Amniotic epithelial cell (primary cell): ENCODE results near the gene EEF1AKMT3.

Experiments
- DNase-seq: peaks from one replicate; pipeline ENCODE4 v3.0.0-alpha.2; 2010; ENCODE audit warnings: low read depth

The EEF1AKMT3 gene

GRCh38 chr12:57783861-57784260, 11.4 kb downstream of the EEF1AKMT3 start:
- no peak for DNase-seq

- DNase-seq = peak; percentile 93
Observed at GRCh38 chr12:57793920-57794319, 21.5 kb downstream of the EEF1AKMT3 start.

- no peak for DNase-seq
Observed at GRCh38 chr12:57795354-57795753, 22.9 kb downstream of the EEF1AKMT3 start.

DNA sequence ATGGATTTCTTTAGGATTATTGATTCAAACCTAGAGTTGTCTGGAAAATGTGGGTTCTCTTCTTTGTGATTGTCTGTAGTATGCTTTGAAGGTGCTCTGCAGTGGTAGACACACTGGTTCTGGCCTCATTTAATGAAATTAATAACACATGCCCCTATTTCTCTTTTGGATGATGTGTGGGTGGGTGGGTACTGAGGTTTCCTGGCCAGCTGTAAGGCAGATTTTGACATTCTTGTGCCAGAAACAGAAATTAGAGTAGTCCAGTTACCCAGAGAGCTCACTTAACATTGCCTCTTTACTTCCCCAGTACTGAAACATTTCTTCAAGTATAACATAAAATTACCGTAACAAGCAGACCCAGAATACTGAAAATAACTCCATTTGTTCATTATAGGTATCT, 24.6 kb downstream of the EEF1AKMT3 start:
- no peak for DNase-seq

- DNase-seq = no peak
Observed at GRCh38 chr12:57797933-57798332, 25.5 kb downstream of the EEF1AKMT3 start.

DNA sequence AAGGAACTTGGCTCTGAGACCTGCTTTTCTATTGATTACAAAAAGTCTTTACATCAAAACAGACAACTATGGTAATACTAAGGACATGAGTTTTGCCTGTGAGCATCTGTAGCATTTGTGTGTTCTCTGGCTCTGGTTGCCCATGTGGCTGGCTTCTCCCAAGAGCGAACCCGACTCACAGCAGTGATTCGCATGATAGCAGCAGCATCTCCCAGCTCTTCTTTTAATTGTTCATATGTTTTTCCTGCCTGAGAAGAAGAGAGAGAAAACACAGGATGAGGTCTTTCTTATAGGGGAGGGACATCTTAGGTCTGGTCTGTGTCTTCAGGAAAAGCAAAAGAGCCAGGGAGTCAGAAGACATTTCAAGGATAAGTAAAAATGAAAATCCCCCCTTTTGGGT, 28.6 kb downstream of the EEF1AKMT3 start:
- DNase-seq = no peak

DNA sequence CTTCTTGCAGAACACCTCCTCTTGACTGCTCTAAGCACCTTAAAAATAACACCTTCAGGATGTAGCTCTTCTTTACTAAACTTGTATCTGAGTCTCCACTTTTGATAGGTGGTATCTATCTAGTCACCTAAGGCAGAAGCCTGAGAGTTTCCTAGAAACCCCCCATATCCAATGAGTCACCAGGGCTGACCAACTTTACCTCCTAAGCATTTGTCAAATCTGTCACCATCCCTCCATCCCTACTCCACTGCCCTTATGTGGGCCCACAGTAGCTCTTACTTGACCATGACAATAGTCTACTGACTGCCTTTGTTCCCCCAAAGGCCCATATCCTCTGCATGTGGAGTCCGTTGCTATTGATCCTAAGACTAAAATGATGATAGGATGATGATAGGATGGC, 30.2 kb downstream of the EEF1AKMT3 start:
- DNase-seq = no peak

GRCh38 chr12:57803319-57803893, 31.0 kb downstream of the EEF1AKMT3 start:
- peak; percentile 43 for DNase-seq

DNA sequence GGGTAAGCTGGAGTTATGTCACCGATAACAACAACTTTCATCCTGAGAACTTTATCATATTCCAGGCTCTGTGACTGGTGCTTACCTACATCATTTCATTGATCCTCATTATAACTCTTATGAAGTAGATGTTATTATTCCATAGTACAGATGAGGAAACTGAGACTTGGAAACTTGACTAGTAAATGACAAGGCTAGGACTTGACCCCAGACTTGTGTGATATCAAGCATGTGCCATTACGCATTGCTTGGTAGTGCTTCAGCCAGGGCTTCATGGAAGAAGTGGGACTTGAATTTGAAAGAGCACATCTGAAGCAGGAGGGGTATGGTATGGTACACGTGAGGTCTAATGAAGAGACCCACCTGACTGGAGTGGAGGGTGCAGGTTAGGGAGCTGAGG, 34.3 kb downstream of the EEF1AKMT3 start:
- no peak for DNase-seq

GRCh38 chr12:57807285-57807684, 34.9 kb downstream of the EEF1AKMT3 start:
- DNase-seq = no peak

GRCh38 chr12:57808351-57808750, 35.9 kb downstream of the EEF1AKMT3 start:
- DNase-seq = no peak

- DNase-seq = no peak
Observed at GRCh38 chr12:57809425-57809824, 37.0 kb downstream of the EEF1AKMT3 start.

- DNase-seq = peak; percentile 70
Observed at GRCh38 chr12:57810450-57810849, 38.0 kb downstream of the EEF1AKMT3 start.

DNA sequence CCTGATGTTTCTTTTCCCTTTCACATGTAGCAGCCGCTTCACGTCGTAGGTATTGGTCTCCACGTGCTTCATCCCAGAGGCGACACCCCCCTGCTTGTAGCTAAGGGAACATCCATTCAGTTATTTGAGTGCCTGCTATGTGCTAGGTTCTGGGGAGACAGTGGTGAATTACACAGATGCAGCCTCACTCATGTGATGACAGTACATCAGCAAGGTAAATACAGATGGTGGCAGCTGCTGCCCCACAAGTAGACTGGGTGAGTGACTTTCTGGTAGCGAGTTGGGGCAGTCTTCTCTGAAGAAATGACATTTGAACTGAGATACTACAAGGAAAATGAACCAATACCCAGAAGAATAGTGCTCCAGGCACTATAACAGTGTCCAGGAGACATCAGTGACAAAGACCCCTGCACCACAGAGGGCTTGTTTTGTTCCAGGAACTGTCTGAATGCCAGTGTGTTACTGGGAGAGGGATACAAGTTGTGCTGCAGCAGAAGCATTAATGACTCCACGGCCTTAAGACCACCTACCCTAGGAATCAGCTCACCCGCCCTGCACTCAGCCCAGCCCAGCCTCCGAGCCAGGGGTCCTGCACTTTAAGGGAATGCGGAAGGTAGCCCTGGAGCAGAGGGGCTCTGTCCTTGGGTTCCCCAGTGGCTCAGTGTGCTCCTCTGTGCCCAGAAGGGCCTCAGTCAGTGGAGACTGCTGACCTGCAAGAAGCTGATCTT, 38.8 kb downstream of the EEF1AKMT3 start:
- DNase-seq = no peak

- peak; percentile 28 for DNase-seq
Observed at GRCh38 chr12:57813111-57813970, 40.9 kb downstream of the EEF1AKMT3 start.

- DNase-seq = peak; percentile 64
Observed at GRCh38 chr12:57813971-57814772, 41.8 kb downstream of the EEF1AKMT3 start.

GRCh38 chr12:57815177-57816000, 43.0 kb downstream of the EEF1AKMT3 start:
- DNase-seq = no peak

DNA sequence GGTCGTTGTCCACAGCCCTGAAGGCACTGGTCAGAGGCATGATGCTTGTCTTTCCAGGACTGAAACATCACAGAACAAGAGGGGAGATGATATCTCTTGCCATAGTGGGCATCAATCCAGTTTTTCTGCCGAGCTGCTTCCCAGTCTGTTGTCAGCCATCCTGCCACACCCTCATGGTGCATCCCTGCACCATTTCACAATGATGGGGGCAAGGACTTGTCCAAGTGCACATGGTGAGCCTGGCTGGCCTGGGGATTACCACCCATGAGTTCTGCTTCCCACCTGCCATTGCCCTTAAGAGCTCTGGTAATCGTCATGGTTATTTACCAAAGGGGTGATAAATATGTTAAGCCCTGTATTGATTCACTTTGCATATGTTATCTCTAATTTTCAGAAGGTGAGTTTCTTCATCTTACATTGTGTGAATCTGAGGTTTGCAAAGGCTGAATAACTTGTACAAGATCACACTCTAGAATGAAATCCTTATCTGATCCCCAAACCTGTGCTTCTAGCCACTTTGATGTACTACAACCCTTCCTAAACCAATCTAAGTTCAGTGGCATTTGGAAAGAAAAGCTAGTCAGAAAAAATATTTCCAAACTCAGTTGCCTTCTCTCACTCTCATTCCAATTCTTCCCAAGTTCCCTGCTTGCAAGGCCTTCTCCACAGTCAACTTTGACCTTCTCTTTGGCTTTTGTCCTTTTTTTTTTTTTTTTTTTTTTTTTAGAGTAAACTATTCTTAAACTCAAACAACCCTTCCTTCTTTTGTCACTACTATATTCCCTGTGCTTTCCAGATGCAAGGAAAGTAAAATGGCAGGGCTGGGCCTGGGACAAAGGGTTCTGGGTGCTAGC, 43.8 kb downstream of the EEF1AKMT3 start:
- peak; percentile 26 for DNase-seq

DNA sequence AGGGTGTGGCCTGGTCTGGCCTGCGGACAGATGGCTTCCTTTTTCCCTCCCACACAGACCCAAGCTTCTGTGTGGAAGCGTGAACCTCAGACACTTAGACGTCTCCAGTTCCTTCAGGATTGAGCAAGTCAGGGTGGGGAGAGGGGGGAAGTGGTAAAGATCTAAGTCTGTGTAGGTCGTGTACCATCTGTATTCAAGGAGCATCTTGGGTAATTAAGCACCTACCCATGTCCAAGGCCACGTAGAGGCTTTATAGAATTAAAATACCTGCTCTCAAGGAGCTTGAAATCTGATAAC, 44.4 kb downstream of the EEF1AKMT3 start:
- peak; percentile 66 for DNase-seq

- no peak for DNase-seq
Observed at GRCh38 chr12:57817261-57817989, 45.0 kb downstream of the EEF1AKMT3 start.
